AG09319 (cell line): Measurements from ENCODE around the gene PML.
"Not testable (repeated sequence)": the region's sequence is repeated elsewhere in the genome, so short reads cannot be mapped to it uniquely, and the experiment has no call there.

Source experiments
- DNase-seq: peaks from one replicate; pipeline ENCODE4 v3.0.0-alpha.2; 2010; ENCODE audit warnings: low read depth; ENCODE audit errors: extremely low read depth
- CTCF ChIP-seq: IDR thresholded peaks from 2 replicates; pipeline ENCODE4 v1.5.1; 2011; ENCODE audit warnings: low read depth, mild to moderate bottlenecking, inconsistent platforms, low read length, moderate library complexity

The PML gene

GRCh38 chr15:74050127-74050526, 55.6 kb downstream of the PML start:
- no peak for DNase-seq
- TF ChIP-seq CTCF, result no peak

GRCh38 chr15:74050556-74051234, 56.2 kb downstream of the PML start:
- TF ChIP-seq CTCF, result no peak
- DNase-seq, result no peak

- DNase-seq, result not testable (repeated sequence)
Observed at GRCh38 chr15:74052271-74053260, 58.0 kb downstream of the PML start.

- TF ChIP-seq CTCF, result no peak
- no peak for DNase-seq
Observed at GRCh38 chr15:74053517-74053916, 59.0 kb downstream of the PML start.

GRCh38 chr15:74053941-74054529, 59.5 kb downstream of the PML start:
- TF ChIP-seq CTCF, result peak; percentile 60
- DNase-seq, result peak; percentile 85

GRCh38 chr15:74055804-74056203, 61.3 kb downstream of the PML start:
- no peak for DNase-seq
- no peak for TF ChIP-seq CTCF

GRCh38 chr15:74056330-74056729, 61.8 kb downstream of the PML start:
- not testable (repeated sequence) for DNase-seq

- not testable (repeated sequence) for DNase-seq
Observed at GRCh38 chr15:74059050-74059833, 64.7 kb downstream of the PML start.
